IPS DF 4.7 (cell line): Measurements from ENCODE around the gene CCDC137.

Source experiments
- DNase-seq: peaks from one replicate; pipeline ENCODE4 v3.0.0-alpha.2; 2013; ENCODE audit warnings: low spot score; ENCODE audit errors: extremely low read depth

Gene CCDC137

GRCh38 chr17:81714412-81715106 is 48.0 kb downstream of the CCDC137 start:
- no peak for DNase-seq

GRCh38 chr17:81715107-81715871 is 48.8 kb downstream of the CCDC137 start:
- DNase-seq = no peak

GRCh38 chr17:81715872-81716673 is 49.5 kb downstream of the CCDC137 start:
- DNase-seq = no peak

GRCh38 chr17:81716674-81716996 is 50.1 kb downstream of the CCDC137 start:
- no peak for DNase-seq

GRCh38 chr17:81717049-81717765 is 50.7 kb downstream of the CCDC137 start:
- no peak for DNase-seq

GRCh38 chr17:81717766-81718089 is 51.2 kb downstream of the CCDC137 start:
- DNase-seq = no peak

GRCh38 chr17:81719410-81720266 is 53.1 kb downstream of the CCDC137 start:
- no peak for DNase-seq

GRCh38 chr17:81720267-81721071 is 53.9 kb downstream of the CCDC137 start:
- no peak for DNase-seq

- no peak for DNase-seq
Measured at GRCh38 chr17:81722184-81723120, 55.9 kb downstream of the CCDC137 start.
